Measurements from ENCODE around the gene PRTFDC1. TPM values are rescaled to one million over a fixed set of nuclear protein-coding genes. Genes with fewer than 3 reads are reported as not detected.
A peak's percentile ranks its signal among the peaks of the same experiment; 100 is the strongest.
"Not testable (repeated sequence)": the region's sequence is repeated elsewhere in the genome, so short reads cannot be mapped to it uniquely, and the experiment has no call there.

The PRTFDC1 gene
- 10 to 100 TPM; 37.3 to 50.7 (median 43.0) TPM for polyA plus RNA-seq (ENCODE audit: insufficient read length in 4 of 4)

- peak in 3 of 4 donors; percentile 36 to 54 (median 51) for DNase-seq (ENCODE audit: low read depth in 4 of 4, low spot score in 3 of 4)
These were observed at the start of gene PRTFDC1 for GRCh38 chr10:24952143-24952706. Gene PRTFDC1, minus strand, starts transcription at chr10:24952606. Its CDS starts 31 bp downstream, at chr10:24952575.

- DNase-seq (ENCODE audit: low read depth in 4 of 4, low spot score in 3 of 4), result no peak
These were observed 45.6 kb upstream of the PRTFDC1 start for GRCh38 chr10:24998044-24998443.

- no peak for DNase-seq (ENCODE audit: low read depth in 4 of 4, low spot score in 3 of 4)
These were observed 42.7 kb upstream of the PRTFDC1 start for GRCh38 chr10:24995072-24995471.

GRCh38 chr10:24993237-24993958, 41.0 kb upstream of the PRTFDC1 start:
- DNase-seq (ENCODE audit: low read depth in 4 of 4, low spot score in 3 of 4), result no peak

GRCh38 chr10:24992512-24993133, 40.2 kb upstream of the PRTFDC1 start:
- no peak for DNase-seq (ENCODE audit: low read depth in 4 of 4, low spot score in 3 of 4)

GRCh38 chr10:24991298-24991697, 38.9 kb upstream of the PRTFDC1 start:
- no peak for DNase-seq (ENCODE audit: low read depth in 4 of 4, low spot score in 3 of 4)

- DNase-seq (ENCODE audit: low read depth in 4 of 4, low spot score in 3 of 4), result no peak
These were observed 37.5 kb upstream of the PRTFDC1 start for GRCh38 chr10:24989867-24990266.

GRCh38 chr10:24988831-24989640, 36.6 kb upstream of the PRTFDC1 start:
- DNase-seq (ENCODE audit: low read depth in 4 of 4, low spot score in 3 of 4), result no peak

GRCh38 chr10:24984906-24985305, 32.5 kb upstream of the PRTFDC1 start:
- no peak for DNase-seq (ENCODE audit: low read depth in 4 of 4, low spot score in 3 of 4)

GRCh38 chr10:24983946-24984345, 31.5 kb upstream of the PRTFDC1 start:
- no peak for DNase-seq (ENCODE audit: low read depth in 4 of 4, low spot score in 3 of 4)

GRCh38 chr10:24983130-24983529, 30.7 kb upstream of the PRTFDC1 start:
- no peak for DNase-seq (ENCODE audit: low read depth in 4 of 4, low spot score in 3 of 4)

- DNase-seq (ENCODE audit: low read depth in 4 of 4, low spot score in 3 of 4), result no peak
These were observed 30.1 kb upstream of the PRTFDC1 start for GRCh38 chr10:24982319-24983112.

GRCh38 chr10:24981161-24981710, 28.8 kb upstream of the PRTFDC1 start:
- no peak for DNase-seq (ENCODE audit: low read depth in 4 of 4, low spot score in 3 of 4)

GRCh38 chr10:24979685-24980084, 27.3 kb upstream of the PRTFDC1 start:
- no peak for DNase-seq (ENCODE audit: low read depth in 4 of 4, low spot score in 3 of 4)

- DNase-seq (ENCODE audit: low read depth in 4 of 4, low spot score in 3 of 4), result no peak
These were observed 22.6 kb upstream of the PRTFDC1 start for GRCh38 chr10:24974976-24975375.

- no peak for DNase-seq (ENCODE audit: low read depth in 4 of 4, low spot score in 3 of 4)
These were observed 20.8 kb upstream of the PRTFDC1 start for GRCh38 chr10:24973163-24973562.

- DNase-seq (ENCODE audit: low read depth in 4 of 4, low spot score in 3 of 4), result no peak
These were observed 19.0 kb upstream of the PRTFDC1 start for GRCh38 chr10:24971374-24971773.

GRCh38 chr10:24969841-24970281, 17.5 kb upstream of the PRTFDC1 start:
- no peak for DNase-seq (ENCODE audit: low read depth in 4 of 4, low spot score in 3 of 4)

GRCh38 chr10:24968951-24969350, 16.5 kb upstream of the PRTFDC1 start:
- DNase-seq (ENCODE audit: low read depth in 4 of 4, low spot score in 3 of 4), result not testable (repeated sequence)

- no peak for DNase-seq (ENCODE audit: low read depth in 4 of 4, low spot score in 3 of 4)
These were observed 15.9 kb upstream of the PRTFDC1 start for GRCh38 chr10:24968349-24968748.

Measured in right renal pelvis (tissue), 4 donors.